ENCODE measurements around the gene PCYOX1L.

DNA sequence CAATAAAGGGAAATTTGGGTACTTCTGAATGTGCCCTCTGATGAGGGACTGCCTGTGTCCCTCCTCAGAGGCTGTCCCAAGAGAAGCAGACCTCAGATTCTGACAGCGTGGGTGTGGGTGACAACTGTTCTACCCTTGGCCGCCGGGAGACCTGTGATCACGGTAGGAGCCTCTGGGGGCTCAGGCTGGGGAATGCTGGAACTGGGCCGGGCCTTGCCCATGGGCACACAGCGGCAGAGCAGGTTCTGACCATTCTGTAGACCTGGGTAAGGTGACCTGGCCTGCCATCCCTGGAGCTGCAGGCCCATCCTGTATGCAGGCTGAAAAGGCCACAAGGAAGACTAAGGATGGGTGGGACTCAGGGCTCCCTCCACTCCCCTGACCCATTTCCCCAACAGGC, 42.1 kb upstream of the PCYOX1L start:
- TF ChIP-seq, protein P1, sequence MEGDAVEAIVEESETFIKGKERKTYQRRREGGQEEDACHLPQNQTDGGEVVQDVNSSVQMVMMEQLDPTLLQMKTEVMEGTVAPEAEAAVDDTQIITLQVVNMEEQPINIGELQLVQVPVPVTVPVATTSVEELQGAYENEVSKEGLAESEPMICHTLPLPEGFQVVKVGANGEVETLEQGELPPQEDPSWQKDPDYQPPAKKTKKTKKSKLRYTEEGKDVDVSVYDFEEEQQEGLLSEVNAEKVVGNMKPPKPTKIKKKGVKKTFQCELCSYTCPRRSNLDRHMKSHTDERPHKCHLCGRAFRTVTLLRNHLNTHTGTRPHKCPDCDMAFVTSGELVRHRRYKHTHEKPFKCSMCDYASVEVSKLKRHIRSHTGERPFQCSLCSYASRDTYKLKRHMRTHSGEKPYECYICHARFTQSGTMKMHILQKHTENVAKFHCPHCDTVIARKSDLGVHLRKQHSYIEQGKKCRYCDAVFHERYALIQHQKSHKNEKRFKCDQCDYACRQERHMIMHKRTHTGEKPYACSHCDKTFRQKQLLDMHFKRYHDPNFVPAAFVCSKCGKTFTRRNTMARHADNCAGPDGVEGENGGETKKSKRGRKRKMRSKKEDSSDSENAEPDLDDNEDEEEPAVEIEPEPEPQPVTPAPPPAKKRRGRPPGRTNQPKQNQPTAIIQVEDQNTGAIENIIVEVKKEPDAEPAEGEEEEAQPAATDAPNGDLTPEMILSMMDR (IDR thresholded peaks at IDR 0.05): no peak
- no peak for TF ChIP-seq POLR2AphosphoS5 (IDR thresholded peaks at IDR 0.05; ENCODE audit: low read depth, low read length)
